ENCODE results near the gene MUC5AC.

Gene MUC5AC

GRCh38 chr11:1226226-1226985 is 68.7 kb downstream of the MUC5AC start:
- DNase-seq (ENCODE audit: low spot score), result no peak

- peak; percentile 58 for DNase-seq (ENCODE audit: low spot score)
Observed at GRCh38 chr11:1226986-1227550, 69.3 kb downstream of the MUC5AC start.

GRCh38 chr11:1227551-1228100 is 69.9 kb downstream of the MUC5AC start:
- no peak for DNase-seq (ENCODE audit: low spot score)

- no peak for DNase-seq (ENCODE audit: low spot score)
Observed at GRCh38 chr11:1228101-1228821, 70.5 kb downstream of the MUC5AC start.

- DNase-seq (ENCODE audit: low spot score), result no peak
Observed at GRCh38 chr11:1228921-1229451, 71.2 kb downstream of the MUC5AC start.

GRCh38 chr11:1229471-1230120 is 71.8 kb downstream of the MUC5AC start:
- no peak for DNase-seq (ENCODE audit: low spot score)

GRCh38 chr11:1230121-1230455 is 72.3 kb downstream of the MUC5AC start:
- DNase-seq (ENCODE audit: low spot score), result no peak

GRCh38 chr11:1230456-1231395 is 73.0 kb downstream of the MUC5AC start:
- DNase-seq (ENCODE audit: low spot score), result no peak

- DNase-seq (ENCODE audit: low spot score), result no peak
Observed at GRCh38 chr11:1231396-1232020, 73.8 kb downstream of the MUC5AC start.

- no peak for DNase-seq (ENCODE audit: low spot score)
Observed at GRCh38 chr11:1232021-1232882, 74.5 kb downstream of the MUC5AC start.

- DNase-seq (ENCODE audit: low spot score), result no peak
Observed at GRCh38 chr11:1232883-1233321, 75.1 kb downstream of the MUC5AC start.

- DNase-seq (ENCODE audit: low spot score), result no peak
Observed at GRCh38 chr11:1233351-1234053, 75.7 kb downstream of the MUC5AC start.

- no peak for DNase-seq (ENCODE audit: low spot score)
Observed at GRCh38 chr11:1234054-1234720, 76.4 kb downstream of the MUC5AC start.

GRCh38 chr11:1234771-1235305 is 77.1 kb downstream of the MUC5AC start:
- DNase-seq (ENCODE audit: low spot score), result no peak

- DNase-seq (ENCODE audit: low spot score), result no peak
Observed at GRCh38 chr11:1235306-1235900, 77.7 kb downstream of the MUC5AC start.

- DNase-seq (ENCODE audit: low spot score), result no peak
Observed at GRCh38 chr11:1235901-1236315, 78.2 kb downstream of the MUC5AC start.

GRCh38 chr11:1236316-1237127 is 78.8 kb downstream of the MUC5AC start:
- no peak for DNase-seq (ENCODE audit: low spot score)
